K562 (cell line): ENCODE data around the gene PPM1H. TPM values are rescaled to one million over a fixed set of nuclear protein-coding genes. Genes with fewer than 3 reads are reported as not detected.

Source experiments
- ATAC-seq: fragments of 200-7000 bp; cut with Tn5 transposase; 3 replicates; pipeline ENCODE4 v1.9.1; 2020; ENCODE audit warnings: moderate library complexity
- BruUV-seq: library from RNA; stranded (reverse); fragments of 400-500 nt; replicated peaks from 2 replicates; lab custom pipeline; 2021; lab: Mats Ljungman, UMichigan
- CTCF ChIA-PET: fragments of 300-600 bp; formaldehyde crosslinking; extraction: SDS; loops from one replicate; lab custom pipeline; 2021; ENCODE audit warnings: low intra/inter-chr PET ratio; lab: Yijun Ruan, JAX
- POLR2A ChIA-PET: fragments of 300-600, 350-650 bp; sonication (Branson Sonifier 250); formaldehyde crosslinking; extraction: SDS; loops from one replicate; lab custom pipeline; 2021; ENCODE audit warnings: antibody characterized with exemption, inconsistent platforms; lab: Yijun Ruan, JAX
- DNase-seq, 4 experiments: peaks; one replicate each; pipeline versions ENCODE4 v3.0.0 to v3.0.0-alpha.2; 2011 to 2018; ENCODE audit warnings: low spot score in 3 of 4, mixed read lengths in 3 of 4; ENCODE audit errors: extremely low read depth in 1 of 4
- FAIRE-seq: peaks from 2 replicates; lab custom pipeline; 2011; peaks lifted over from hg19 to GRCh38; lab: Jason Lieb, UNC
- H2AFZ ChIP-seq: 2 replicates; pipeline ENCODE4 v1.6.0; 2011; ENCODE audit warnings: low read depth, low read length, control low read depth, inconsistent platforms
- H3K27ac ChIP-seq: fragments of 200-600 bp; 3 replicates; pipeline ENCODE4 v1.8.0; 2011; ENCODE audit warnings: low read depth, mild to moderate bottlenecking, control low read depth, inconsistent platforms, low read length, moderate library complexity, mixed read lengths; ENCODE audit errors: extremely low read depth
- H3K27me3 ChIP-seq, 2 experiments: fragments of 300-600 bp in 1 of 2; 2 replicates in 1 of 2; 3 replicates in 1 of 2; pipeline versions ENCODE4 v1.6.0 to v1.8.0; 2011; ENCODE audit warnings: inconsistent platforms in 2 of 2, low read length in 2 of 2, mild to moderate bottlenecking in 1 of 2, mixed read lengths in 1 of 2, moderate library complexity in 1 of 2; ENCODE audit not compliant: control insufficient read depth in 2 of 2, insufficient read depth in 2 of 2
- H3K36me3 ChIP-seq: fragments of 300-600 bp; 3 replicates; pipeline ENCODE4 v1.8.0; 2011; ENCODE audit warnings: mild to moderate bottlenecking, low read length, inconsistent platforms; ENCODE audit not compliant: control insufficient read depth, insufficient read depth
- H3K4me1 ChIP-seq, 2 experiments: fragments of 200-600 bp in 1 of 2; replicated peaks in 1 of 2; 2 replicates in 1 of 2; 3 replicates in 1 of 2; pipeline versions ENCODE4 v1.5.1 to v1.8.0; 2011; ENCODE audit warnings: inconsistent platforms in 2 of 2, low read length in 2 of 2, mild to moderate bottlenecking in 1 of 2, mixed read lengths in 1 of 2, moderate library complexity in 1 of 2; ENCODE audit not compliant: control insufficient read depth in 2 of 2, insufficient read depth in 2 of 2
- H3K4me2 ChIP-seq: 2 replicates; pipeline ENCODE4 v1.6.1; 2011; ENCODE audit warnings: low read length, control low read depth, inconsistent platforms, mixed read lengths; ENCODE audit not compliant: insufficient read depth
- H3K4me3 ChIP-seq: fragments of 200-600 bp; sonication (generic), shearing (Covaris generic); 2 replicates; pipeline ENCODE4 v1.5.1; 2016; ENCODE audit warnings: control low read depth, inconsistent platforms
- H3K79me2 ChIP-seq: fragments of 200-600 bp; 3 replicates; pipeline ENCODE4 v1.8.0; 2011; ENCODE audit warnings: low read length, inconsistent platforms; ENCODE audit not compliant: control insufficient read depth, insufficient read depth
- H3K9ac ChIP-seq, 2 experiments: 2 replicates each; pipeline versions ENCODE4 v1.6.0 to v1.6.1; 2011; ENCODE audit warnings: low read depth in 2 of 2, low read length in 2 of 2, control low read depth in 1 of 2, inconsistent platforms in 1 of 2, mild to moderate bottlenecking in 1 of 2, mixed read lengths in 1 of 2; ENCODE audit not compliant: insufficient read depth in 1 of 2
- H3K9me1 ChIP-seq: one replicate; pipeline ENCODE4 v1.6.0; 2011; ENCODE audit warnings: inconsistent platforms, mild to moderate bottlenecking, low read length, moderate library complexity; ENCODE audit not compliant: control insufficient read depth, insufficient read depth
- H3K9me3 ChIP-seq: replicated peaks from 2 replicates; pipeline ENCODE4 v1.5.1; 2011; ENCODE audit warnings: low read depth, low read length, inconsistent platforms; ENCODE audit not compliant: control insufficient read depth, insufficient read depth
- H4K20me1 ChIP-seq: replicated peaks from 2 replicates; pipeline ENCODE4 v1.6.1; 2011; ENCODE audit warnings: low read length, inconsistent platforms, mixed read lengths; ENCODE audit not compliant: control insufficient read depth, insufficient read depth
- EP400 ChIP-seq: fragments of 450-650 bp; IDR thresholded peaks from 2 replicates; pipeline ENCODE4 v1.6.1; 2017; ENCODE audit warnings: antibody characterized with exemption, mild to moderate bottlenecking, moderate library complexity
- ESRRA ChIP-seq: fragments of 450-650 bp; IDR thresholded peaks from 2 replicates; pipeline ENCODE4 v1.6.1; 2014; ENCODE audit warnings: low read depth, mild to moderate bottlenecking, moderate library complexity, borderline replicate concordance
- RAD21 ChIP-seq, 2 experiments: fragments of 250-450 bp in 1 of 2; fragments of 450-650 bp in 1 of 2; sonication (Bioruptor Pico) in 1 of 2; formaldehyde crosslinking in 1 of 2; IDR thresholded peaks in 1 of 2; conservative IDR thresholded peaks in 1 of 2; 2 replicates each; pipeline versions ENCODE4 v1.4.0 to v1.8.0; 2020 to 2022; ENCODE audit warnings: mild to moderate bottlenecking in 2 of 2, moderate library complexity in 1 of 2
- WGBS: fragments of 100-300 bp; shearing (Covaris generic); methylation state at CpG from one replicate; pipeline ENCODE4 v1.1.6; 2016; ENCODE audit warnings: low coverage, mixed read lengths; ENCODE audit not compliant: insufficient coverage; ENCODE audit errors: missing lambda C conversion rate; 5-methylcytosine and 5-hydroxymethylcytosine counted together
- in situ Hi-C: fragments of 300-500 bp; cut with MboI; formaldehyde crosslinking; loops from 4 replicates; pipeline ENCODE4 v1.15.0; 2018; ENCODE audit warnings: inconsistent platforms, mixed read lengths
- intact Hi-C: fragments of 100-400 bp; cut with micrococcal nuclease; formaldehyde crosslinking; loops from 2 replicates; pipeline ENCODE4 v1.14.2; 2022
- polyA plus RNA-seq, 8 experiments: library from polyadenylated mRNA; depleted of rRNA in 4 of 8; stranded (reverse) in 5 of 8; unstranded in 3 of 8; fragments of >200 nt; fragmentation: Nextera tagmentation in 2 of 8; fragmentation: Illumina TruSeq in 1 of 8; extraction: Ambion mirVana in 2 of 8; extraction: Trizol in 1 of 8; gene quantifications; 2 replicates each; pipeline versions ENCODE4 v1.2.1 to v1.2.3, GENCODE V29; 2011 to 2014; ENCODE audit warnings: inconsistent platforms in 1 of 8, missing spikeins in 1 of 8
- total RNA-seq, 7 experiments: library from RNA; depleted of rRNA in 6 of 7; stranded (reverse); fragments of >200 nt in 6 of 7; fragmentation: Illumina TruSeq in 2 of 7; extraction: Trizol in 2 of 7; gene quantifications; 2 replicates each; pipeline versions ENCODE4 v1.2.1 to v1.2.3, GENCODE V29; 2011 to 2021; ENCODE audit warnings: low replicate concordance in 1 of 7
- TF ChIP-seq, protein P1 (sequence below), 3 experiments: fragments of 200-800 bp in 1 of 3; sonication (Bioruptor generic) in 1 of 3; sonication (generic) in 1 of 3; formaldehyde crosslinking in 1 of 3; IDR thresholded peaks; 2 replicates each; pipeline versions ENCODE4 v1.6.1 to v1.8.0; 2016 to 2022; ENCODE audit warnings: mild to moderate bottlenecking in 2 of 3, missing compliant biosample characterization in 2 of 3, missing genetic modification characterization in 2 of 3, missing genetic modification reagents in 1 of 3
- TF ChIP-seq, protein P2 (sequence below), 3 experiments: IDR thresholded peaks in 2 of 3; conservative IDR thresholded peaks in 1 of 3; 2 replicates each; pipeline ENCODE4 v1.5.1; 2011 to 2012; ENCODE audit warnings: low read length in 3 of 3, mild to moderate bottlenecking in 3 of 3, control low read depth in 2 of 3, improper control_type of control experiment in 1 of 3, inconsistent platforms in 1 of 3, low read depth in 1 of 3, mixed read lengths in 1 of 3, moderate library complexity in 1 of 3; ENCODE audit not compliant: insufficient read depth in 2 of 3

PPM1H gene
- total and polyA plus RNA-seq, 9 of the 15 experiments (the other 6 are each of a cell fraction or from before 2014, with no cell fraction given): 5.3 to 29.3 (median 11.3) TPM

DNA sequence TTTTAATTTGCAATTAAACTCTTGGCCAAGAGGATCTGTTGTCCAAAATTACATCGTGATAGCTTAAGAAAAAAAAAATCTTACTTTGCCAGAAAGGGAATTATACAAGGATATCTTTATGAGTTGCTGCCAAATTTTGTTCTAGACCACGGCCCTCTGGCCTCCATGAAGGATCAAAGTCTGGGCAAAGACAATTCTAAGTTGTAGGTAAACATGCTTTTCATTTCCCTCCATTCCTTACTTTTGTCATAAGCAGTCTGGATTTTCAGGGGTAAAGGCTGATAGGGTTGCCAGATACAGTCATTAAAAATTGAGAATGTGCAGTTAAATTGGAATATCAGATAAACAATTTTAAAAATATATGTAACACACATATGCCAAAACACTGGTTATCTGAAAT, 333.2 kb downstream of the PPM1H start (continued):
- TF ChIP-seq, protein P1, sequence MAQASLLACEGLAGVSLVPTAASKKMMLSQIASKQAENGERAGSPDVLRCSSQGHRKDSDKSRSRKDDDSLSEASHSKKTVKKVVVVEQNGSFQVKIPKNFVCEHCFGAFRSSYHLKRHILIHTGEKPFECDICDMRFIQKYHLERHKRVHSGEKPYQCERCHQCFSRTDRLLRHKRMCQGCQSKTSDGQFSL (CRISPR knock-in tag; IDR thresholded peaks at IDR 0.05): no peak
- TF ChIP-seq, protein P1 (tag; IDR thresholded peaks at IDR 0.05): 0 out of 4 replicates have a peak, but pooled peaks of 1 of the 2 experiments have one; percentile 1
- TF ChIP-seq, all 486 proteins: peak for 2

DNA sequence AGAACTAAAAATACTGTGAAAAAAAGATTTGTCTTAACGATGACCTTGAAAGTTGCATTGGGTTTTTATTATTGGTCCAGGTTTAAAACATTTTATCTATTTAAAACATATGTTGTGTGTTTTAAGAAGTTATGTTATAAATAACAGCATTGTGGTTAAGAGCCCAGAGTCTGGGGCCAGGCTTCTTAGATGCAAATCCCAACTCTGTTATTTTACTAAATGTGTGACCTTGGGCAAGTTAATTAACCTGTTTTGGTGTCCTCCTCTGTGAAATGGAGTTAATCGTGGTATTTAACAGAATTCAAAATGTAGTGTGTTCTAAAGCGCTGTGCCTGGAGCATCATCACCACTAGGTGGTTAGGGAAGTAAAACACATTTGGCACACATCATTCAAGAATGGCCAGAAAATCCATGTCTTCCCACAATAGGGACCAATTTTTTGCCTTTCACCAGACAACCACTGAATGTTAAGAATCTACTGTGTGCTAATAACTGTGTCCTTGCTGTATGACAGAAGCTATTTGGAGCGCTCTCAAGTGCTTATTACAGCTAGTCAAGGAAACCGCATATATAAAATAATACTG, 335.0 kb downstream of the PPM1H start:
- Histone ChIP-seq H3K4me3 (no peak overlapping the region), H4K20me1 (no peaks in the 10 kb centered on the region), H3K36me3 (peaks cover 2% of the 10 kb centered on the region; the same call in 1 of the 3 replicates), H3K9me1 (no peaks in the 10 kb centered on the region), H3K4me1 (peaks cover 11 to 17% of the 10 kb centered on the region in 2 experiments; a peak in 3 of 5 replicates), H3K9ac (no peak overlapping the region), H3K4me2 (no peak overlapping the region), H2AFZ (no peak overlapping the region), H3K27me3 (no peaks in the 10 kb centered on the region), H3K79me2 (peaks cover 16% of the 10 kb centered on the region), H3K27ac (no peak overlapping the region), H3K9me3 (no peaks in the 10 kb centered on the region)
- in situ Hi-C loops: no loop called here
- ChIA-PET POLR2A (no interaction called here), CTCF (no interaction called here)
- ATAC-seq: no peak
- peak in 1 of 4 experiments; percentile 15 for DNase-seq
- WGBS: 70% methylated on average over 5 of the region's 5 CpGs
- TF ChIP-seq, protein P2, sequence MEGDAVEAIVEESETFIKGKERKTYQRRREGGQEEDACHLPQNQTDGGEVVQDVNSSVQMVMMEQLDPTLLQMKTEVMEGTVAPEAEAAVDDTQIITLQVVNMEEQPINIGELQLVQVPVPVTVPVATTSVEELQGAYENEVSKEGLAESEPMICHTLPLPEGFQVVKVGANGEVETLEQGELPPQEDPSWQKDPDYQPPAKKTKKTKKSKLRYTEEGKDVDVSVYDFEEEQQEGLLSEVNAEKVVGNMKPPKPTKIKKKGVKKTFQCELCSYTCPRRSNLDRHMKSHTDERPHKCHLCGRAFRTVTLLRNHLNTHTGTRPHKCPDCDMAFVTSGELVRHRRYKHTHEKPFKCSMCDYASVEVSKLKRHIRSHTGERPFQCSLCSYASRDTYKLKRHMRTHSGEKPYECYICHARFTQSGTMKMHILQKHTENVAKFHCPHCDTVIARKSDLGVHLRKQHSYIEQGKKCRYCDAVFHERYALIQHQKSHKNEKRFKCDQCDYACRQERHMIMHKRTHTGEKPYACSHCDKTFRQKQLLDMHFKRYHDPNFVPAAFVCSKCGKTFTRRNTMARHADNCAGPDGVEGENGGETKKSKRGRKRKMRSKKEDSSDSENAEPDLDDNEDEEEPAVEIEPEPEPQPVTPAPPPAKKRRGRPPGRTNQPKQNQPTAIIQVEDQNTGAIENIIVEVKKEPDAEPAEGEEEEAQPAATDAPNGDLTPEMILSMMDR (IDR thresholded peaks at IDR 0.05 in 2 of 3, conservative IDR thresholded peaks at IDR 0.05 in 1 of 3; ENCODE audit: insufficient read depth in 2 of 3, low read depth in 1 of 3, low read length in 3 of 3): 0 out of 6 replicates have a peak, but pooled peaks of 2 of the 3 experiments have one; percentile 9 to 20
- 0 out of 4 replicates have a peak, but pooled peaks of 1 of the 2 experiments have one; percentile 15 for TF ChIP-seq RAD21 (CRISPR knock-in tag; conservative IDR thresholded peaks at IDR 0.05 in 1 of 2, IDR thresholded peaks at IDR 0.05 in 1 of 2)
- peak; percentile 58 for TF ChIP-seq ESRRA
- TF ChIP-seq EP400: no peak
- FAIRE-seq: no peak
- intact Hi-C loops: loop anchor here (10.0 kb wide), 1 partner anchor 335 kb away; the partner anchor contains the start of gene USP15
- no TSS peak for BruUV-seq
